Measurements from ENCODE around the gene STIP1. TPM values are rescaled to one million over a fixed set of nuclear protein-coding genes. Genes with fewer than 3 reads are reported as not detected.

STIP1 gene
- total RNA-seq, 2 donors from 2014 or later: 230 to 257 TPM

- no peak overlapping the region for H3K27ac Mint-ChIP-seq
- H3K9me3 Mint-ChIP-seq: no peaks in the 10 kb centered on the region
- H3K36me3 Mint-ChIP-seq (ENCODE audit: low read depth): peaks cover 78% of the 10 kb centered on the region
- Histone ChIP-seq H3K4me1 (ENCODE audit: control insufficient read depth, insufficient read depth, low read length) (no peaks in the 10 kb centered on the region), H3K27me3 (ENCODE audit: control insufficient read depth, insufficient read depth, low read length, poor library complexity, severe bottlenecking) (no peaks in the 10 kb centered on the region), H3K9ac (ENCODE audit: extremely low read depth, low read length, poor library complexity, severe bottlenecking) (no peak overlapping the region), H3K27ac (ENCODE audit: low read depth, low read length) (no peak overlapping the region), H3K36me3 (ENCODE audit: control insufficient read depth, insufficient read depth, low read length) (peaks cover 90% of the 10 kb centered on the region), H3K4me3 (ENCODE audit: low read length) (no peak overlapping the region), H3K9me3 (ENCODE audit: control insufficient read depth, low read length) (no peaks in the 10 kb centered on the region)
- DNase-seq: no peak
- no peak overlapping the region for H3K4me3 Mint-ChIP-seq
- no peaks in the 10 kb centered on the region for H3K27me3 Mint-ChIP-seq (ENCODE audit: insufficient read depth)
- no peaks in the 10 kb centered on the region for H3K4me1 Mint-ChIP-seq
- TF ChIP-seq CTCF (conservative IDR thresholded peaks at IDR 0.05): no peak
- 96 to 97% methylated on average over 9 of the region's 9 CpGs for WGBS, 2 experiments (ENCODE audit: insufficient coverage in 1 of 2, insufficient read length in 1 of 2)
Observed at GRCh38 chr11:64196626-64197025, 10.7 kb downstream of the STIP1 start.

- no peaks in the 10 kb centered on the region for H3K4me1 Mint-ChIP-seq
- Histone ChIP-seq H3K4me3 (ENCODE audit: low read length) (no peak overlapping the region), H3K9me3 (ENCODE audit: control insufficient read depth, low read length) (no peaks in the 10 kb centered on the region), H3K9ac (ENCODE audit: extremely low read depth, low read length, poor library complexity, severe bottlenecking) (no peak overlapping the region), H3K4me1 (ENCODE audit: control insufficient read depth, insufficient read depth, low read length) (no peaks in the 10 kb centered on the region), H3K27me3 (ENCODE audit: control insufficient read depth, insufficient read depth, low read length, poor library complexity, severe bottlenecking) (no peaks in the 10 kb centered on the region), H3K27ac (ENCODE audit: low read depth, low read length) (no peak overlapping the region), H3K36me3 (ENCODE audit: control insufficient read depth, insufficient read depth, low read length) (peaks cover 93% of the 10 kb centered on the region)
- no peak for TF ChIP-seq CTCF (conservative IDR thresholded peaks at IDR 0.05)
- DNase-seq: no peak
- H3K27me3 Mint-ChIP-seq (ENCODE audit: insufficient read depth): no peaks in the 10 kb centered on the region
- WGBS, 2 experiments (ENCODE audit: insufficient coverage in 1 of 2, insufficient read length in 1 of 2): 95 to 98% methylated on average over 2 of the region's 2 CpGs
- no peak overlapping the region for H3K4me3 Mint-ChIP-seq
- no peak overlapping the region for H3K27ac Mint-ChIP-seq
- H3K36me3 Mint-ChIP-seq (ENCODE audit: low read depth): peaks cover 81% of the 10 kb centered on the region
- no peaks in the 10 kb centered on the region for H3K9me3 Mint-ChIP-seq
Observed at GRCh38 chr11:64198511-64198910, 12.5 kb downstream of the STIP1 start.

GRCh38 chr11:64201543-64201942 lies 15.6 kb downstream of the STIP1 start:
- Mint-ChIP-seq H3K36me3 (ENCODE audit: low read depth) (peaks cover 75% of the 10 kb centered on the region), H3K9me3 (no peaks in the 10 kb centered on the region), H3K4me3 (no peak overlapping the region), H3K27me3 (ENCODE audit: insufficient read depth) (no peaks in the 10 kb centered on the region), H3K27ac (no peak overlapping the region), H3K4me1 (no peaks in the 10 kb centered on the region)
- Histone ChIP-seq H3K36me3 (ENCODE audit: control insufficient read depth, insufficient read depth, low read length) (peaks cover 93% of the 10 kb centered on the region), H3K4me3 (ENCODE audit: low read length) (no peak overlapping the region), H3K27me3 (ENCODE audit: control insufficient read depth, insufficient read depth, low read length, poor library complexity, severe bottlenecking) (no peaks in the 10 kb centered on the region), H3K9me3 (ENCODE audit: control insufficient read depth, low read length) (no peaks in the 10 kb centered on the region), H3K4me1 (ENCODE audit: control insufficient read depth, insufficient read depth, low read length) (peaks cover 3% of the 10 kb centered on the region), H3K27ac (ENCODE audit: low read depth, low read length) (no peak overlapping the region), H3K9ac (ENCODE audit: extremely low read depth, low read length, poor library complexity, severe bottlenecking) (no peak overlapping the region)
- no peak for DNase-seq
- no peak for TF ChIP-seq CTCF (conservative IDR thresholded peaks at IDR 0.05)
- WGBS, 2 experiments (ENCODE audit: insufficient coverage in 1 of 2, insufficient read length in 1 of 2): 94 to 100% methylated on average over 3 of the region's 3 CpGs

Data from endodermal cell (in vitro differentiated cells).